Measurements from ENCODE around the gene ZFP62. TPM values are rescaled to one million over a fixed set of nuclear protein-coding genes. Genes with fewer than 3 reads are reported as not detected.
A peak's percentile ranks its signal among the peaks of the same experiment; 100 is the strongest.

Gene ZFP62
- 10 to 100 TPM; 19.1 to 34.9 (median 21.4) TPM for total RNA-seq

DNA sequence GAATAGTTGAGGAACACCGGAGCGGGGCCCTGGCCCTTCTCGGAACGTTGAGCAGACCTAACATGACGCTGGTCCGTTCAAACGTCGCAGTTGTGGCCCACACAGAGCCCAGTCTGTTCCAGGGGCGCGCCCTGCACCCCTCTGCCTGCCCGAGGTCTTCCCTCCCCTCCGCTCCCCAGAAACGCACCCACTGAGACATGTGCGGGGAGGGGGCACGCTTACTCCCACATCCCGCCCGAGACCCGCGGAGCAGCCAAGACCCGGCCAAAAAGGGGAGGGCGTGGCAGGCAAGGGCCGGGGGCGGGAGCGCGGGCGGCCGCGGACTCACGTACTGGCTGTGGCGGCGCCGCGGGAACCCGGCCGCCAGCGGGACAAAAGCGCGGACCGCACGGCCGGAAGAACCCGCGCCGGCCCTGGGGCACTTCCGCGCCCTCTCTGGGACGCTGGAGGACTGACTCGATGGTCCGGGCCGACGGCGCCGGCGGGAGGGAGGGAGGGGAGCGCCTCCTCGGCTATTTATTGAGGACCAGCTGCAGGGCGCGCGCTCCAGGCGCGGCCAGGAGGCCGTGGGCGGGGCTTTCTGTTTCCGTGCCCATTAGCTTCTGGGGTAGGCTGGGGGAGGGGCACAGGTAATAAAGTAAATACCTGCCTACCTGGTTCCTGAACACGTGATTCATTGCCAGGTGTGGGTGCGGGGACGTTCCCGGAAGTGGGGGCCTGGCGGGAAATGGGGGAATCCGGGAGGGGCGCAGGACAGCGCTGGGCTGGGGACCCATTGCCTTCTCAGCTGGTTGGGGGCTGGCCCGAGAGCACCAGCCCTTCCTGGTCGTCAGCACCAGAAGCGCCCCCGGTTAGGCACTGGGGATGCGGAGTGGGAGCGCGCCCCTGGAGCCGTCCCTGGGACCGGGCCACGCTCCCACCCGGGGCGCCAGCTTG, at the start of gene ZFP62:
Gene ZFP62, minus strand, starts transcription at position 390 of the 936 bp plus-strand sequence. Its CDS starts 57 bp downstream, at position 333.
- 0% methylated on average over 5 to 13 of the region's 84 CpGs for WGBS, 2 donors (ENCODE audit: low coverage in 1 of 2)
- H3K9me3 ChIP-seq: no peaks in the 10 kb centered on the region
- H3K4me3 ChIP-seq: peak within 1 kb of the TSS; percentile 69 to 79
- peaks cover 0 to 7% of the 10 kb centered on the region in 2 donors for H3K36me3 ChIP-seq
- H3K27me3 ChIP-seq: no peaks in the 10 kb centered on the region
- TF ChIP-seq POLR2AphosphoS5 (IDR thresholded peaks at IDR 0.05) (peak; percentile 50), EP300 (IDR thresholded peaks at IDR 0.05) (no peak), POLR2A (IDR thresholded peaks at IDR 0.05) (peak; percentile 58 to 76)
- TF ChIP-seq, protein P1, sequence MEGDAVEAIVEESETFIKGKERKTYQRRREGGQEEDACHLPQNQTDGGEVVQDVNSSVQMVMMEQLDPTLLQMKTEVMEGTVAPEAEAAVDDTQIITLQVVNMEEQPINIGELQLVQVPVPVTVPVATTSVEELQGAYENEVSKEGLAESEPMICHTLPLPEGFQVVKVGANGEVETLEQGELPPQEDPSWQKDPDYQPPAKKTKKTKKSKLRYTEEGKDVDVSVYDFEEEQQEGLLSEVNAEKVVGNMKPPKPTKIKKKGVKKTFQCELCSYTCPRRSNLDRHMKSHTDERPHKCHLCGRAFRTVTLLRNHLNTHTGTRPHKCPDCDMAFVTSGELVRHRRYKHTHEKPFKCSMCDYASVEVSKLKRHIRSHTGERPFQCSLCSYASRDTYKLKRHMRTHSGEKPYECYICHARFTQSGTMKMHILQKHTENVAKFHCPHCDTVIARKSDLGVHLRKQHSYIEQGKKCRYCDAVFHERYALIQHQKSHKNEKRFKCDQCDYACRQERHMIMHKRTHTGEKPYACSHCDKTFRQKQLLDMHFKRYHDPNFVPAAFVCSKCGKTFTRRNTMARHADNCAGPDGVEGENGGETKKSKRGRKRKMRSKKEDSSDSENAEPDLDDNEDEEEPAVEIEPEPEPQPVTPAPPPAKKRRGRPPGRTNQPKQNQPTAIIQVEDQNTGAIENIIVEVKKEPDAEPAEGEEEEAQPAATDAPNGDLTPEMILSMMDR (IDR thresholded peaks at IDR 0.05): peak in 3 of 4 experiments; percentile 27 to 48 (median 39)
- H3K4me1 ChIP-seq: peaks cover 0 to 29% (median 3%) of the 10 kb centered on the region in 3 donors
- peak within 1 kb of the TSS; percentile 45 to 95 (median 89) for H3K27ac ChIP-seq
- peak; percentile 98 for ATAC-seq

DNA sequence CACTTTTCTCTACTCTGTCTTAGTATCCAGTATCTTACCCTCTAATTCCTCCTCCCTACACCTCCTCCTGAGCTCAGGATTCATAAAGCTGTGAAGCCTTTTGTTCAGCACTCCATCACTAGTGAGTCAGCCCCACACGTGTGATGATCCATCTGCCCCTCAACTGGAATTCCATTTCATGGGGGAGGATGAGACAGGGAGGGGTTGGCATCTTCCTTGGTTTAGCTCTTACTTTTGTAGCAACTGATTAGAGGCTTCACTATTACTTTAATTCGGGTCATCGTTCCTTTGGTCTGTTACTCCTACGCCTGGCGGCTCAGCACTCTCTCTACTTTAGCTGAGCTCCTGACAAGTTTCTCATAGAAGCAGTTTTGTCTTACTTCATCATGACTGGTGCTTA, 49.7 kb upstream of the ZFP62 start:
- WGBS, 2 donors (ENCODE audit: low coverage in 1 of 2): 68 to 73% methylated on average over 4 to 5 of the region's 5 CpGs
- ATAC-seq: no peak

DNA sequence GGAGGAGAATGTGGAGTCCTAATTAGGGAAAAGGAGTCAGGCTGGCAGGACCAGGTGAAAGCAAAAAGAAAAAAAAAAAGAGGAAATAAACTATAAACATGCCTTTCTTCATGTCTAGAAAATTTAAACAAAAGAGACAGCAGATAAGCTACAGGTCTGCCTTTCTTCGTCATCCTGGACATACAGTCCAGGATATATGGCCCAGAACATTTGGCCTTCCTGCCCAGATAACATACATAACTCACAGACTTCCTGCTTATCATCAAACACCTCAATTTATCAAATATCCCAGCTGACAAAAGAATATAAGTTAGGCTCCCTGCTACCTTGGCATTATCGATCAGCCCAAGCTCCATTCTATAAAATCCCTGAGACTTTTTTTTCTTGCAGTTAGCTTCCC, 49.1 kb upstream of the ZFP62 start:
- no peaks in the 10 kb centered on the region for H3K9me3 ChIP-seq
- H3K27ac ChIP-seq: no peak overlapping the region
- no peaks in the 10 kb centered on the region for H3K36me3 ChIP-seq
- H3K4me1 ChIP-seq: no peaks in the 10 kb centered on the region
- 0 to 26% methylated on average over 1 to 2 of the region's 2 CpGs for WGBS, 2 donors (ENCODE audit: low coverage in 1 of 2)
- no peak for ATAC-seq
- no peak overlapping the region for H3K4me3 ChIP-seq
- no peak for TF ChIP-seq POLR2A (IDR thresholded peaks at IDR 0.05)
- no peak for TF ChIP-seq EP300 (IDR thresholded peaks at IDR 0.05)
- TF ChIP-seq POLR2AphosphoS5 (IDR thresholded peaks at IDR 0.05): no peak
- TF ChIP-seq, protein P1 (IDR thresholded peaks at IDR 0.05): no peak
- peaks cover 17% of the 10 kb centered on the region for H3K27me3 ChIP-seq

More for the DNA sequence above, 49.7 kb upstream of the ZFP62 start:
- H3K27me3 ChIP-seq: peaks cover 18% of the 10 kb centered on the region
- H3K27ac ChIP-seq: no peak overlapping the region
- no peak overlapping the region for H3K4me3 ChIP-seq
- no peaks in the 10 kb centered on the region for H3K9me3 ChIP-seq
- no peaks in the 10 kb centered on the region for H3K4me1 ChIP-seq
- TF ChIP-seq POLR2A (IDR thresholded peaks at IDR 0.05) (no peak), EP300 (IDR thresholded peaks at IDR 0.05) (no peak), POLR2AphosphoS5 (IDR thresholded peaks at IDR 0.05) (no peak)
- TF ChIP-seq, protein P1 (IDR thresholded peaks at IDR 0.05): no peak
- H3K36me3 ChIP-seq: no peaks in the 10 kb centered on the region

DNA sequence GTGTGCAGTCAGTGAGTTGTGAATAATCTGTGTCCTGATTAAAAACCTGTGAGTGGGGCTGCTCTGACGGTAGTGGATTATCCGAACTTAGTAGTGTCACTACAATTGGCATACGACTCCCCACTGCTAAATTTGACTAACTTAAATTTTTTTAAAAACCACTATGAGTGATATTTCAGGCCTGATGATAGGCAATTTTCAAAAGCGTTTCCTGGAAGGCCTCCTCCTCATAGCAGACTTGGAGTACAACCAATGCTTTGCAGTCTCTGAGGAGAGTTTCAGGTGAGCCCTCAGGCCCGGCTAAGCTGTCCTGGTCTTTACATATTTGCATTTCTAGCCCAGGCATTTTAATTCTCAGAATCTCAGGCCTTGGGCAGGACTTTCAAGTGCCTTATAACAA, 48.7 kb upstream of the ZFP62 start:
- Histone ChIP-seq H3K36me3 (no peaks in the 10 kb centered on the region), H3K4me3 (no peak overlapping the region), H3K9me3 (no peaks in the 10 kb centered on the region), H3K27ac (no peak overlapping the region), H3K27me3 (peaks cover 13% of the 10 kb centered on the region), H3K4me1 (no peaks in the 10 kb centered on the region)
- TF ChIP-seq POLR2A (IDR thresholded peaks at IDR 0.05): no peak
- TF ChIP-seq POLR2AphosphoS5 (IDR thresholded peaks at IDR 0.05): no peak
- TF ChIP-seq EP300 (IDR thresholded peaks at IDR 0.05): no peak
- TF ChIP-seq, protein P1 (IDR thresholded peaks at IDR 0.05): no peak
- no peak for ATAC-seq
- 48 to 59% methylated on average over 3 to 5 of the region's 5 CpGs for WGBS, 2 donors (ENCODE audit: low coverage in 1 of 2)

Data from gastroesophageal sphincter (tissue), 4 donors.